Effector memory CD4-positive, alpha-beta T cell (primary cell): Measurements from ENCODE around the gene VAC14.
"Not testable (repeated sequence)": the region's sequence is repeated elsewhere in the genome, so short reads cannot be mapped to it uniquely, and the experiment has no call there.

Source experiments
- DNase-seq, 3 donors: peaks; one replicate each; pipeline ENCODE4 v3.0.0-alpha.2; 2020
- H3K27ac ChIP-seq: 2 replicates; pipeline ENCODE4 v1.7.0; 2013; ENCODE audit warnings: mild to moderate bottlenecking, low read length, moderate library complexity; ENCODE audit not compliant: insufficient read depth, poor library complexity, severe bottlenecking
- H3K27me3 ChIP-seq: replicated peaks from 2 replicates; pipeline ENCODE4 v1.7.0; 2013; ENCODE audit warnings: mild to moderate bottlenecking, low read length; ENCODE audit not compliant: insufficient read depth, control insufficient read depth, poor library complexity, severe bottlenecking
- H3K36me3 ChIP-seq: 2 replicates; pipeline ENCODE4 v1.7.0; 2013; ENCODE audit warnings: mild to moderate bottlenecking, low read length, moderate library complexity; ENCODE audit not compliant: control insufficient read depth, insufficient read depth
- H3K4me1 ChIP-seq: 2 replicates; pipeline ENCODE4 v1.7.0; 2013; ENCODE audit warnings: low read length, mild to moderate bottlenecking; ENCODE audit not compliant: control insufficient read depth, insufficient read depth, poor library complexity, severe bottlenecking
- H3K4me3 ChIP-seq: 2 replicates; pipeline ENCODE4 v1.7.0; 2013; ENCODE audit warnings: low read length, low read depth, mild to moderate bottlenecking; ENCODE audit not compliant: insufficient read depth, poor library complexity, severe bottlenecking
- H3K9me3 ChIP-seq: 2 replicates; pipeline ENCODE4 v1.7.0; 2013; ENCODE audit warnings: mild to moderate bottlenecking, low read length, moderate library complexity; ENCODE audit not compliant: control insufficient read depth

Gene VAC14

DNA sequence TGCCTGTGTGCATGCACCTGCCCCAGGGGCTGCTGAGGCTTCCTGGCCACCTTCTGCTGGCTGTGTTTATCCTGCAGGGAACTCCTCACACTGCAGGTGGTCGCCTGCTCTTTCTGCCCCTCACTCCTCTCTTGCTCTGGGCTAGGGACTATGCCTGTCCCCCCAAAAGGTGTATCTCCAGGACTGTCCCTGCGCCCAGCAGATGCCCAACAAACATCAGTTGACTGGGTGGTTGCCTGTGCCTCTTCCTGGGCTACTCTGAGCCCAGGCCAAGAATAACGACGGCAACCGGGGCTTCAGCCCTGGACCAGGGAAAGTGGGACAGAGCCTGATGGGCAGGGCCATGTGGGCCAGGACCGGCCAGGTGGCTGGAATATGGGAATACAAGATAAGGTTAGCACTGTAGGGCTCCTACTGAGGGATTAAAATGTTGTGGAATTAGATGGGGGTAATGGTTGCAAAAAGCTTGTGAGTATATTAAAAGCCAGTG lies 55.4 kb downstream of the VAC14 start:
- H3K4me3 ChIP-seq: no peak overlapping the region
- H3K4me1 ChIP-seq: no peaks in the 10 kb centered on the region
- H3K9me3 ChIP-seq: no peaks in the 10 kb centered on the region
- H3K27ac ChIP-seq: no peak overlapping the region
- H3K27me3 ChIP-seq: no peaks in the 10 kb centered on the region
- peaks cover 33% of the 10 kb centered on the region for H3K36me3 ChIP-seq
- DNase-seq: no peak

DNA sequence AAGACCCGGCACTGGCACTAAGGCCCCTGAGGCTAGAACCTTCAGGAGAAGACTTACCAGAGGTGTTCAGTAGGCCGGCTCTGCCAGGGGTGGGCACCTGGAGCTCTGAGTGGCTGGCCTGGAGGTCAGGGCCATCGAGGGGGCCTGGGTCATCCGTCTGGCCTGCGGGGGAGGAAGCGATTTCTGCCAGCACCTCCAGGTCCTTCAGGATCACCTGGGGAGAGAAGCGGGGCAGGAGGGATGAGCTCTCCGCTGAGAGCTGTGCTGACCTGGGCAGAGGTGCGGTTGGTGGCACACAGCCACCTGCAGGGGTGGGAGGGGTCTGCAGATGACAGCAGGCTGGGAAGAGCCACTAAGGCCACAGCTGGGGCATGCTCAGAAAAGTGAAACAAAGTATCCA lies 56.6 kb downstream of the VAC14 start:
- DNase-seq: no peak
- H3K36me3 ChIP-seq: peaks cover 34% of the 10 kb centered on the region
- no peak overlapping the region for H3K4me3 ChIP-seq
- no peaks in the 10 kb centered on the region for H3K27me3 ChIP-seq
- no peak overlapping the region for H3K27ac ChIP-seq
- no peaks in the 10 kb centered on the region for H3K9me3 ChIP-seq
- H3K4me1 ChIP-seq: no peaks in the 10 kb centered on the region

DNA sequence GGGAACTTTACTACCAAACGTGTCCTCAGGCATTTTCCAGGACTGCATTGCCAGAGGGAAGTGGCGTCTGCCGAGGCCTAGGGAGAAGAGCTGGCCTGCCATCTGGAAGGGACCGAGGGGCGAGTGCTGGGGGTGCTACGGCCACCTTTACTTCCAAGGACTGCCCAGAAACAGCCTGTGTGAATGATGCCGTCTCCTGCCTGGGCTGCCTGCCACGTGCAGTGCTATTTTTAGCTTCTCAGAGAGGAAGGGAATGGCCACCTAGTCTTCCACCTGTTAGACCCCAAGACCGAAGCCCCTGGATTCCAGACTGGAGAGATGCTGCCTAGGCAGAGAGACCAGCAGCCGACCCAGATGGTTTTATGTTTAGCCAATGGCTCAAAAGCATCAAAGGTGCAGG lies 57.2 kb downstream of the VAC14 start:
- no peaks in the 10 kb centered on the region for H3K4me1 ChIP-seq
- DNase-seq: no peak

DNA sequence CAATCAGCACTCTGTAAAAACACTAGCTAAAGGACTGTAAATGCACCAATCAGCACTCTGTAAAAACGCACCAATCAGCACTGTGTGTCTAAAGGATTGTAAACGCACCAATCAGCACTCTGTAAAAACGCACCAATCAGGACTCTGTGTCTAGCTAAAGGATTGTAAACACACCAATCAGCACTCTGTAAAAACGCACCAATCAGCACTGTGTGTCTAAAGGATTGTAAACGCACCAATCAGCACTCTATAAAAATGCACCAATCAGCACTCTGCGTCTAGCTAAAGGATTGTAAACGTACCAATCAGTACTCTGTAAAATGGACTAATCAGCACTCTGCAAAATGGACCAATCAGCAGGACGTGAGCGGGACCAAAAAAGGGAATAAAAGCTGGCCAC lies 58.0 kb downstream of the VAC14 start:
- H3K27ac ChIP-seq, H3K4me3 ChIP-seq, H3K4me1 ChIP-seq: not testable (repeated sequence)

More for the DNA sequence above, 57.2 kb downstream of the VAC14 start:
- Histone ChIP-seq H3K27me3 (no peaks in the 10 kb centered on the region), H3K4me3 (no peak overlapping the region), H3K27ac (no peak overlapping the region), H3K9me3 (no peaks in the 10 kb centered on the region), H3K36me3 (peaks cover 34% of the 10 kb centered on the region)

DNA sequence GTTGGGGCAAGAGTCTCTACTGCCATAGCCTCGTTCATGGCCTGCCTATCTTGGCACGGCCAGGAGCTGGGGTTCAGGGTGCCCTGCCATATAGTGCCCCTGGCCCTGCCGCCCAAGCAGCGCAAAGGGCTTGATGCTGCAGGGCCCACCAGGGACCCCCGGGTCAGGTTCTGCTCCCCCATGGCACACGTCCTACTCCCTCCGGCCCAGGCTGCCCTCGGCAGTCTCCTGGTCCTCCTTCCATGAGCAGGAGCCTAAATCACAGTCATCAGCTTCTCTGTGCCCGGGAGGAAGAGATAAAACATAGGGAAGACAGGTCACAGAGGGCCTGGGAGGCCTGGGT lies 59.2 kb downstream of the VAC14 start:
- Histone ChIP-seq H3K4me3 (no peak overlapping the region), H3K4me1 (peaks cover 13% of the 10 kb centered on the region), H3K27me3 (no peaks in the 10 kb centered on the region), H3K27ac (no peak overlapping the region), H3K9me3 (no peaks in the 10 kb centered on the region), H3K36me3 (peaks cover 34% of the 10 kb centered on the region)
- DNase-seq: no peak

More for the DNA sequence above, 58.0 kb downstream of the VAC14 start:
- H3K9me3 ChIP-seq, H3K27me3 ChIP-seq, DNase-seq: not testable (repeated sequence)
- H3K36me3 ChIP-seq: peaks cover 34% of the 10 kb centered on the region

DNA sequence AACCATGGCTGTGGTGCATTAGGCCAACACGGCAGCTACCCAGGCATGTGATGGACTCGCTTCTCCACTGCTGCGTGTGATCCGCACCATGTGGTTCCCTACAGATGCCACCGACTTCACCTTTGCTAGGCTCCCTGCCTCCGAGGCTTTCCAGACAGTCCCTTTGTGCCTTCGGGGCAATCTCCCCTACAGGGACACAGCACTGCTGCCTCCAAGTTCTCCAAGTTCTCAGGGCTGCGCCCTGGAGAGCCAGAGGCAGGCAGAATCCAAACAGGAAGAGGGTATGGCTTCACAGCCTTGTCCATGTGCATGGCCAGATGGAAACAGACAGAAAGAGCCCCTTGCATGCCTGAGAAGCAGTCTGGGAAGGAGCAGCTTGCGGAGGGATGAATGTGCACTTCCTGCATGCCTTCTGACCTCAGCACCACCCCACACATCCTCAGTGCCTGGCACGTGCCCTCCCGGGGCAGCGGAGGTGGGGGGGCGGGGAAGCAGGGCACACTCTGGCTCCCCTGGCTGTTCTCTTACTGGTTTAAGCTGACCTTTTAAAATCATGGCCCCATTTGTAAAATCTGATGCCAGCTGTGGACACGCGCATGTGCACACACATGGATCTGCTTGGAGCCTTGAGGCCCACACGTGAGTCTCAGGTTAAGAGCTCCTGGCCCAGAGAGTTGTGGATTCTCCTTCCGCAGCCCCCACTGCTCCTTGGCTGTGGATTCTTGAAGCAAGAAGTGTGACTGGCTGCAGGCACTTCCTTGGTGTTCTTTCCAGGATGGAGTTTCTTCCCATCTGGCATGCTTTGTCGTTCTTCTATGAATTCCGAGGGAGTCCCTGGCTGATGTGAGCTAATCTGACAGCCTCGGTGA lies 59.8 kb downstream of the VAC14 start:
- no peak overlapping the region for H3K4me3 ChIP-seq
- peaks cover 13% of the 10 kb centered on the region for H3K4me1 ChIP-seq
- no peak overlapping the region for H3K27ac ChIP-seq
- peaks cover 34% of the 10 kb centered on the region for H3K36me3 ChIP-seq
- no peaks in the 10 kb centered on the region for H3K27me3 ChIP-seq
- H3K9me3 ChIP-seq: no peaks in the 10 kb centered on the region
- DNase-seq: no peak

DNA sequence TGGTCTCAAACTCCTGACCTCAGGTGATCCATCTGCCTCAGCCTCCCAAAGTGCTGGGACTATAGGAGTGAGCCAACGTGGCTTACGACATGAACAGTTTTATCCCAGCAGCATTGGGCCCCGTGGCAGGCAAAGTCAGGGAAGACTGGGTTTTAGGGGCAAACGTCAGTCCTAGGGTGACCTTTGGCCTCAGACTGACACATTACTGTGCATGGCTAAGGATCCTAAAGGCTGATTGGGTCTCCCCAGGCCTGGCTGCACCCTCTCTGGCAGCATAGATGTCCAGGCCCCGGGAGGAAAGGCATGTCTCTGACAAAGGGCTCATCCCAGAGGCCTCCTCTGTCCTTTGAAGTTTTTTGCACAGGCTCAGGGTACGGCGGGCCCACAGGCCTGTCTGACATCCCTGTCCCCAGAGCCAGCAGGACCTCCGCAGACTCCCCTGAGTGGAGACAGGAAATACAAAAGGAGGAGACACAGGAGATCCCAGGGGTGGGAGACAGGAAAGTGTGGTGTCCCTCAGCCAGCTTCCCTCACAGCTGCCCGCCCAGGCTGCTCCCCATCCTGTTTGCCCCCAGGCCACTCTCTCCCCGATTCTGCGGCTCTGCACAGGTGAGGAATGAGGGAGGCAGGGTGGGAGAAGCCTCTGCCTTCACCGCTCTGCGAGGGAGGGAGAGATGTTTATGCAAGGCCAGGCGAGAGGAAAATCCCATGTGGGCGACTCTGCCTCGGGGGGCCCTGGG lies 60.6 kb downstream of the VAC14 start:
- Histone ChIP-seq H3K27me3 (no peaks in the 10 kb centered on the region), H3K4me3 (no peak overlapping the region), H3K36me3 (peaks cover 28% of the 10 kb centered on the region), H3K4me1 (peaks cover 13% of the 10 kb centered on the region), H3K9me3 (no peaks in the 10 kb centered on the region), H3K27ac (no peak overlapping the region)
- DNase-seq: no peak

DNA sequence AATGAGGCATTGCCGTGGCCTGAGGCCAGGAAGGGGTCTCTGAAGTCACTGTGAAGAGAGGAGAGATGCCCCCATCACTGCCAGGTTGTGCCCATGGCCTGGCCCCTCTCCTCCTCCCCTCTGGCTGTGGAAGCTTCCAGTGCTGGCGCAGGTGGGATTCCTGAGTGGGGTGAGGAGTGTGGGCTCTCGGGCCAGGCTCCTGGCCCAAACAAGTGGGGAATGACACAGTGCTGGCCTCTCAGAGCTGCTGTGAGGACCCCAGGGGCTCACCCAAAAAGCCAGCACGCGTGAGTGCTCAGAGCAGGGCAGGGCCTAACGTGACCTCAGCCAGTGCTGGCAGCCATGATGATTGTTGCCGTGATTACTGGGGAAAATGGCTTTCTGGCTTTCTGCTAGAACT lies 61.6 kb downstream of the VAC14 start:
- H3K4me1 ChIP-seq: peaks cover 13% of the 10 kb centered on the region
- no peak overlapping the region for H3K27ac ChIP-seq
- no peaks in the 10 kb centered on the region for H3K27me3 ChIP-seq
- DNase-seq: no peak
- H3K9me3 ChIP-seq: no peaks in the 10 kb centered on the region
- no peak overlapping the region for H3K4me3 ChIP-seq
- H3K36me3 ChIP-seq: peaks cover 19% of the 10 kb centered on the region

DNA sequence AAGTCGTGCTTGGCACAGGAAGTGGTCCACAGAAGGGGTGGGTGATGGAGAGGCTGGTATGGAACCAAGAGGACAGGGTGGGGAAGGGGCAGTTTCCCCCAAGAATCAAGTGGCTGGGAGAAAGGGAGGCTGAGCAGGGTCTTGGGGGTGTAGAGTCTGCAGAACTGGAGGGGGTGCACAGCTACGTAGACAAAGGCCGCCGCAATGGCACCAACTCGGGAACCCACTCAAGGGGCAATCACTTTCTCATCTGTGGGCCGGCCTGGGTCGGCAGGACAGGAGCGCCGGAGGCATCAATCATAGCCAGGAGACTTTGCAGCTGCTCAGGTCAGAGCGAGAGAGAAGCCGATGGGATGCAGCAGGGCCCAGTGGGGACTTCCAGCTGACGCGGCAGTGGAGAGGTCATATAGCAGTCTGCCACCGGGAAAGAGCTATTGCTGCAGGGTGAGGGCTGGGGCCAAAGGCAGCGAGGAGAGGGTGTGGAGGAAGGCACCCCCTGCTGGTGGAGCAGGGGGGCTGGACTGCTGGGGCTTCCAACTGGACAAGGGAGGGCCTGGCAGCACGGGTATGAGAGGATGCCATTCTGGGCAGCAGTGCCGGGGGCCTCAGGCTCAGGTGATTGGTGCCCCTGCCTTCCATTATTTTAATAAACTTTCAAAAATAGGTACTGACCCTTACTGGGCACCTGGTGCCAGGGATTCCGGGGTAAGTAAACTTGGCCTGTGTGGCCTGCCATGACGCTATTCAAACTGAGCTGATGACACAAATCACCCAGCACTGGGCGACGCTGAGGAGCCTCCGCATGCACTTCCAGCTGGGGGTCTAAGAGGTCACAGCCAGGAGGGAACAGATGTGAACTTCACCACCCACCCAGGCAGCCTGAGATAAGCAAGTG lies 62.6 kb downstream of the VAC14 start:
- Histone ChIP-seq H3K36me3 (peaks cover 9% of the 10 kb centered on the region), H3K9me3 (no peaks in the 10 kb centered on the region), H3K27me3 (no peaks in the 10 kb centered on the region), H3K4me1 (peaks cover 13% of the 10 kb centered on the region), H3K4me3 (no peak overlapping the region), H3K27ac (peak overlapping the region; percentile 27)
- no peak for DNase-seq
